Esophagus mucosa (tissue), 1 donor: ENCODE data around the gene CD52. TPM values are rescaled to one million over a fixed set of nuclear protein-coding genes. Genes with fewer than 3 reads are reported as not detected.

Experiments
- ATAC-seq: fragments of 200-7000 bp; cut with Tn5 transposase; one replicate; pipeline ENCODE4 v1.9.1; 2020
- total RNA-seq: library from RNA; stranded (reverse); gene quantifications from one replicate; pipeline ENCODE4 v1.2.4, GENCODE V29; 2023
- donor health status: DM: yes; HTN: yes; CAD: no.

Gene CD52
- total RNA-seq, 1 donor from 2014 or later, result 7.5 TPM

- ATAC-seq, result no peak
These were observed 18.2 kb downstream of the CD52 start for GRCh38 chr1:26335774-26336476.

- peak; percentile 93 for ATAC-seq
These were observed 18.9 kb downstream of the CD52 start for GRCh38 chr1:26336477-26337205.

- ATAC-seq, result no peak
These were observed 19.4 kb downstream of the CD52 start for GRCh38 chr1:26337206-26337535.

- peak; percentile 0 for ATAC-seq
These were observed 19.9 kb downstream of the CD52 start for GRCh38 chr1:26337625-26338024.

- ATAC-seq, result no peak
These were observed 20.9 kb downstream of the CD52 start for GRCh38 chr1:26338670-26339069.

GRCh38 chr1:26340047-26340481, 22.3 kb downstream of the CD52 start:
- ATAC-seq, result no peak

- no peak for ATAC-seq
These were observed 26.6 kb downstream of the CD52 start for GRCh38 chr1:26344147-26344920.

- ATAC-seq, result peak; percentile 6
These were observed 28.0 kb downstream of the CD52 start for GRCh38 chr1:26345718-26346117.

- ATAC-seq, result no peak
These were observed 28.7 kb downstream of the CD52 start for GRCh38 chr1:26346274-26347033.

GRCh38 chr1:26349188-26349876, 31.6 kb downstream of the CD52 start:
- ATAC-seq, result no peak

GRCh38 chr1:26349877-26350244, 32.1 kb downstream of the CD52 start:
- ATAC-seq, result no peak

- ATAC-seq, result no peak
These were observed 32.6 kb downstream of the CD52 start for GRCh38 chr1:26350343-26350700.

GRCh38 chr1:26350701-26351589, 33.2 kb downstream of the CD52 start:
- no peak for ATAC-seq

GRCh38 chr1:26351590-26352337, 34.0 kb downstream of the CD52 start:
- ATAC-seq, result peak; percentile 71

- ATAC-seq, result no peak
These were observed 34.6 kb downstream of the CD52 start for GRCh38 chr1:26352338-26352679.

GRCh38 chr1:26353210-26353859, 35.6 kb downstream of the CD52 start:
- ATAC-seq, result no peak

- ATAC-seq, result peak; percentile 73
These were observed 36.4 kb downstream of the CD52 start, which contains the start of gene CRYBG2 for GRCh38 chr1:26353976-26354820. CRYBG2 (minus strand) TSS chr1:26354130; CDS start chr1:26346657, 7,473 bp downstream.

GRCh38 chr1:26354972-26355371, 37.2 kb downstream of the CD52 start:
- ATAC-seq, result no peak

GRCh38 chr1:26356106-26356505, 38.3 kb downstream of the CD52 start:
- ATAC-seq, result no peak
